ENCODE results near the gene ZFTA. TPM values are rescaled to one million over a fixed set of nuclear protein-coding genes. Genes with fewer than 3 reads are reported as not detected.

ZFTA gene
- total RNA-seq, 6 donors from 2014 or later = 6.1 to 13.1 (median 9.7) TPM

DNA sequence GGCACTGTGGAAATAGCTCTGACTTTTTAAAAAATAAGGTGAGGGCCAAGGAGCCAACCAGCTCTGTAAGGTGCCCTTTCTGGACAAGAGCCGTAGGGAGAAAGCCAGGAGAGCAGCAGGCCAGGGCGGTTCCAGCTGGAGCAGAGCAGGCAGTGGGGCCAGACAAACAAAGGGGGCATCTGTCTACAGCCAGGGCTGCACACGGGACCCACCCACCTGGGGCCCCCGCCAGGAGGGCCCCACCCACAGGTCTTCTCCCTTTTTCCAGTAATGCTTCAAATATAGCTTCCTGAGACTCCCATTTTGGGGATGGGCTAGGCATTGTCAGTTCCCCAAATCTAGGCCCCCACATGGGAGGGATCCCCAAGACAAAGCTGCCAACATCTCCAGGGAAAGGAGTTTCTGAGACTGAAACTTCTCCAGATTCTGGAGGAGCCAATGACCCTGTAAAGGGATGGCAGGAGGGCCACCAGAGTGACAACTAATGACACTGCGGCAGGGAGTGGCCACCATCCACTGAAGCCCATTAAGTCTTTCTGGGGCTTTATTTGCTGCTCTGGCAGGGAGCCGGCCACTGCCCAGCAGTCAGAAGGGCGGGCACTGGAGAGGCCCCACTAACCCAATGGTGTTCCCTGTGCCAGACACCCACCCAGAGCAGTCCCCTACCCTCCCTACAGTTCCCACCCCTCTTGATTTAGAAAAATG lies 1.9 kb downstream of the ZFTA start:
- ATAC-seq (ENCODE audit: low FRiP score in 2 of 2) (no peak), DNase-seq (peak in 1 of 2 donors; percentile 61)
- peak overlapping the region in 1 of 4 donors; percentile 97 for H3K4me3 ChIP-seq
- peak overlapping the region in 3 of 4 donors; percentile 69 to 90 (median 81) for H3K27ac ChIP-seq
- no peaks in the 10 kb centered on the region for H3K9me3 ChIP-seq
- peaks cover 0 to 7% (median 4%) of the 10 kb centered on the region in 4 donors for H3K36me3 ChIP-seq
- peaks cover 12 to 58% (median 26%) of the 10 kb centered on the region in 4 donors for H3K4me1 ChIP-seq
- 60 to 77% methylated on average over 5 to 7 of the region's 7 CpGs for WGBS, 2 donors
- H3K27me3 ChIP-seq = no peaks in the 10 kb centered on the region
- TF ChIP-seq EP300 (IDR thresholded peaks at IDR 0.05) (no peak), POLR2AphosphoS5 (IDR thresholded peaks at IDR 0.05) (no peak), POLR2A (IDR thresholded peaks at IDR 0.05) (no peak), CTCF (IDR thresholded peaks at IDR 0.05) (no peak)

- WGBS, 2 donors = 92% methylated on average over 7 to 18 of the region's 18 CpGs
- Histone ChIP-seq H3K4me3 (no peak overlapping the region), H3K36me3 (peaks cover 0 to 11% (median 4%) of the 10 kb centered on the region in 4 donors), H3K27me3 (no peaks in the 10 kb centered on the region), H3K27ac (no peak overlapping the region), H3K4me1 (peaks cover 12 to 56% (median 25%) of the 10 kb centered on the region in 4 donors), H3K9me3 (no peaks in the 10 kb centered on the region)
- no peak for TF ChIP-seq CTCF (IDR thresholded peaks at IDR 0.05)
- no peak for TF ChIP-seq POLR2AphosphoS5 (IDR thresholded peaks at IDR 0.05)
- TF ChIP-seq EP300 (IDR thresholded peaks at IDR 0.05) = no peak
- no peak for TF ChIP-seq POLR2A (IDR thresholded peaks at IDR 0.05)
- peak in 1 of 2 donors; percentile 72 for DNase-seq
- ATAC-seq (ENCODE audit: low FRiP score in 2 of 2) = no peak
Measured at GRCh38 chr11:63765688-63766241, 2.8 kb downstream of the ZFTA start.

- no peak for ATAC-seq (ENCODE audit: low FRiP score in 2 of 2)
- WGBS, 2 donors = 75 to 88% methylated on average over 4 to 25 of the region's 30 CpGs
Measured at GRCh38 chr11:63764679-63765647, 3.6 kb downstream of the ZFTA start.

DNA sequence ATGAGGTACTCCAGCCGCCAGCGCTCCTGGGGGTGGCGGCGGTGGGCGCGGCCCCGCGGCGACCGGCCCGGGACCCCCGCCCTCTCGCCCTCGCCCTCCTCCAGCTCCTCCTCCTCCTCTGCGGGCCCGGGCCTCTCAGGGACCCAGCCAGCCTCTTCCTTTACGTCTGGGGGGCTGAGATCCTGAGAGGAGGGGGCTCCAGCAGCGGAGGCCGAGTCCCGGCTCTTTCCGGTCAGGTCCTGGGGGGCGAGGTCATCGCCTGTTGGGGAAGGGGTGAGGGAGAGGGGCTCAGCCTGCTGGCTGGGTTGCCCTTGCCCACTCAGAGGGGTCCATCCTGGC lies 4.3 kb downstream of the ZFTA start:
- Histone ChIP-seq H3K4me1 (peaks cover 7 to 42% (median 11%) of the 10 kb centered on the region in 4 donors), H3K36me3 (peaks cover 0 to 21% (median 4%) of the 10 kb centered on the region in 4 donors), H3K4me3 (no peak overlapping the region), H3K9me3 (no peaks in the 10 kb centered on the region), H3K27ac (no peak overlapping the region), H3K27me3 (no peaks in the 10 kb centered on the region)
- TF ChIP-seq CTCF (IDR thresholded peaks at IDR 0.05) (no peak), EP300 (IDR thresholded peaks at IDR 0.05) (no peak), POLR2A (IDR thresholded peaks at IDR 0.05) (no peak), POLR2AphosphoS5 (IDR thresholded peaks at IDR 0.05) (no peak)
- ATAC-seq (ENCODE audit: low FRiP score in 2 of 2) = no peak
- WGBS, 2 donors = 89% methylated on average over 19 to 21 of the region's 23 CpGs
- no peak for DNase-seq

More at GRCh38 chr11:63764679-63765647, 3.6 kb downstream of the ZFTA start:
- no peaks in the 10 kb centered on the region for H3K9me3 ChIP-seq
- H3K36me3 ChIP-seq = peaks cover 0 to 19% (median 4%) of the 10 kb centered on the region in 4 donors
- H3K4me3 ChIP-seq = no peak overlapping the region
- no peak for TF ChIP-seq CTCF (IDR thresholded peaks at IDR 0.05)
- TF ChIP-seq EP300 (IDR thresholded peaks at IDR 0.05) = no peak
- no peak for TF ChIP-seq POLR2AphosphoS5 (IDR thresholded peaks at IDR 0.05)
- TF ChIP-seq POLR2A (IDR thresholded peaks at IDR 0.05) = no peak
- DNase-seq = peak in 1 of 2 donors; percentile 79
- no peak overlapping the region for H3K27ac ChIP-seq
- peaks cover 12 to 48% (median 18%) of the 10 kb centered on the region in 4 donors for H3K4me1 ChIP-seq
- H3K27me3 ChIP-seq = no peaks in the 10 kb centered on the region
